Endodermal cell (in vitro differentiated cells): Measurements from ENCODE around the gene S1PR3. TPM values are rescaled to one million over a fixed set of nuclear protein-coding genes. Genes with fewer than 3 reads are reported as not detected.

Source experiments
- DNase-seq: peaks from one replicate; pipeline ENCODE4 v3.0.0-alpha.2; 2017
- H3K27ac ChIP-seq: 2 replicates; pipeline ENCODE4 v1.5.1; 2013; ENCODE audit warnings: mild to moderate bottlenecking, low read depth, low read length, moderate library complexity
- H3K27me3 ChIP-seq: 2 replicates; pipeline ENCODE4 v1.6.1; 2013; ENCODE audit warnings: mild to moderate bottlenecking, low read length, moderate library complexity; ENCODE audit not compliant: insufficient read depth, control insufficient read depth, poor library complexity, severe bottlenecking
- H3K36me3 ChIP-seq: 2 replicates; pipeline ENCODE4 v1.7.0; 2013; ENCODE audit warnings: mild to moderate bottlenecking, low read length, moderate library complexity; ENCODE audit not compliant: control insufficient read depth, insufficient read depth
- H3K4me1 ChIP-seq: one replicate; pipeline ENCODE4 v1.7.0; 2013; ENCODE audit warnings: low read length; ENCODE audit not compliant: control insufficient read depth, insufficient read depth
- H3K4me3 ChIP-seq: 2 replicates; pipeline ENCODE4 v1.5.1; 2013; ENCODE audit warnings: mild to moderate bottlenecking, low read length, moderate library complexity
- H3K9ac ChIP-seq: 2 replicates; pipeline ENCODE4 v1.6.1; 2013; ENCODE audit warnings: mild to moderate bottlenecking, low read length, moderate library complexity; ENCODE audit not compliant: poor library complexity, severe bottlenecking; ENCODE audit errors: extremely low read depth
- H3K9me3 ChIP-seq: 2 replicates; pipeline ENCODE4 v1.6.1; 2013; ENCODE audit warnings: mild to moderate bottlenecking, low read length, moderate library complexity; ENCODE audit not compliant: control insufficient read depth
- H3K27ac Mint-ChIP-seq: 2 replicates; pipeline ENCODE4 v1.8.0; 2020; ENCODE audit warnings: mixed read lengths
- H3K27me3 Mint-ChIP-seq: 2 replicates; pipeline ENCODE4 v1.8.0; 2021; ENCODE audit warnings: mild to moderate bottlenecking, mixed read lengths; ENCODE audit not compliant: insufficient read depth
- H3K36me3 Mint-ChIP-seq: 2 replicates; pipeline ENCODE4 v1.8.0; 2020; ENCODE audit warnings: low read depth, mixed read lengths
- H3K4me1 Mint-ChIP-seq: 2 replicates; pipeline ENCODE4 v1.8.0; 2020; ENCODE audit warnings: mixed read lengths
- H3K4me3 Mint-ChIP-seq: 2 replicates; pipeline ENCODE4 v1.8.0; 2020; ENCODE audit warnings: mild to moderate bottlenecking, moderate library complexity, mixed read lengths
- H3K9me3 Mint-ChIP-seq: 2 replicates; pipeline ENCODE4 v1.8.0; 2020; ENCODE audit warnings: mild to moderate bottlenecking, mixed read lengths
- WGBS, 2 experiments: methylation state at CpG; one replicate each; pipeline versions ENCODE4 v1.1.5 to v1.1.7; 2013; ENCODE audit warnings: missing lambda C conversion rate in 2 of 2, mixed read lengths in 1 of 2; ENCODE audit not compliant: insufficient coverage in 1 of 2, insufficient read length in 1 of 2; 5-methylcytosine and 5-hydroxymethylcytosine counted together
- total RNA-seq, 2 donors: library from RNA; stranded (reverse); fragmentation: NEBNext Ultra II Directional in 1 of 2; extraction: Animal tissue kit (Norgen Biotek cat#: 25700) in 1 of 2; gene quantifications; 2 replicates in 1 of 2; 3 replicates in 1 of 2; pipeline ENCODE4 v1.2.1, GENCODE V29; 2021
- TF ChIP-seq, protein P1 (sequence below): fragments of 200-600 bp; sonication (generic); conservative IDR thresholded peaks from 2 replicates; pipeline ENCODE4 v1.5.0; 2021; ENCODE audit warnings: antibody characterized with exemption, mild to moderate bottlenecking

Gene S1PR3
- total RNA-seq, 2 donors from 2014 or later = 53.6 to 95.2 TPM

DNA sequence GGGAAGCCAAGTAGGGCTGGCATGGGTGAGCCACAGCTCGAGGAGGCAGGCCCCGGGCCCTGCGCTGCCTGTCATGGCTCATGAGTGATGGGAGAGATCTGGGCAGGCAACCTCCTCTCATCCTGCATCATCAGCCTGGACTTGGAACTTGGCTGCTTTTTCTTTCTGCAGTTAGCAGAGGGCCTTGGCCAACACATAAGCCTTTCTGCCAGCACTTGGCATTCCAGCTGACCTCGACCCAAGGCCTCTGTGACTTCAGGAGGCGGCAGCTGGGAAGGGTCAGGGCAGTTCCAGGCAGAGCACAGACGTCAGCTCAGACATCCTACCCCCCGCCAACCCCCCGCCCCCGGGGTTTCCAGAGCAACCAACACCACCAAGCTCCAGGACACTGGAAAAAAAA, 7.6 kb downstream of the S1PR3 start:
- WGBS, 2 experiments = 87% methylated on average over 9 of the region's 9 CpGs; no CpG with 5 or more reads in 1 of the 2 experiments
- H3K27me3 Mint-ChIP-seq = no peaks in the 10 kb centered on the region
- Histone ChIP-seq H3K4me3 (no peak overlapping the region), H3K9me3 (no peaks in the 10 kb centered on the region), H3K4me1 (peaks cover 20% of the 10 kb centered on the region), H3K36me3 (peaks cover 82% of the 10 kb centered on the region), H3K27ac (no peak overlapping the region), H3K27me3 (no peaks in the 10 kb centered on the region), H3K9ac (no peak overlapping the region)
- peaks cover 32% of the 10 kb centered on the region for H3K4me1 Mint-ChIP-seq
- no peak overlapping the region for H3K27ac Mint-ChIP-seq
- TF ChIP-seq, protein P1, sequence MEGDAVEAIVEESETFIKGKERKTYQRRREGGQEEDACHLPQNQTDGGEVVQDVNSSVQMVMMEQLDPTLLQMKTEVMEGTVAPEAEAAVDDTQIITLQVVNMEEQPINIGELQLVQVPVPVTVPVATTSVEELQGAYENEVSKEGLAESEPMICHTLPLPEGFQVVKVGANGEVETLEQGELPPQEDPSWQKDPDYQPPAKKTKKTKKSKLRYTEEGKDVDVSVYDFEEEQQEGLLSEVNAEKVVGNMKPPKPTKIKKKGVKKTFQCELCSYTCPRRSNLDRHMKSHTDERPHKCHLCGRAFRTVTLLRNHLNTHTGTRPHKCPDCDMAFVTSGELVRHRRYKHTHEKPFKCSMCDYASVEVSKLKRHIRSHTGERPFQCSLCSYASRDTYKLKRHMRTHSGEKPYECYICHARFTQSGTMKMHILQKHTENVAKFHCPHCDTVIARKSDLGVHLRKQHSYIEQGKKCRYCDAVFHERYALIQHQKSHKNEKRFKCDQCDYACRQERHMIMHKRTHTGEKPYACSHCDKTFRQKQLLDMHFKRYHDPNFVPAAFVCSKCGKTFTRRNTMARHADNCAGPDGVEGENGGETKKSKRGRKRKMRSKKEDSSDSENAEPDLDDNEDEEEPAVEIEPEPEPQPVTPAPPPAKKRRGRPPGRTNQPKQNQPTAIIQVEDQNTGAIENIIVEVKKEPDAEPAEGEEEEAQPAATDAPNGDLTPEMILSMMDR = no peak
- H3K4me3 Mint-ChIP-seq = no peak overlapping the region
- H3K36me3 Mint-ChIP-seq = peaks cover 81% of the 10 kb centered on the region
- no peaks in the 10 kb centered on the region for H3K9me3 Mint-ChIP-seq
- DNase-seq = no peak

DNA sequence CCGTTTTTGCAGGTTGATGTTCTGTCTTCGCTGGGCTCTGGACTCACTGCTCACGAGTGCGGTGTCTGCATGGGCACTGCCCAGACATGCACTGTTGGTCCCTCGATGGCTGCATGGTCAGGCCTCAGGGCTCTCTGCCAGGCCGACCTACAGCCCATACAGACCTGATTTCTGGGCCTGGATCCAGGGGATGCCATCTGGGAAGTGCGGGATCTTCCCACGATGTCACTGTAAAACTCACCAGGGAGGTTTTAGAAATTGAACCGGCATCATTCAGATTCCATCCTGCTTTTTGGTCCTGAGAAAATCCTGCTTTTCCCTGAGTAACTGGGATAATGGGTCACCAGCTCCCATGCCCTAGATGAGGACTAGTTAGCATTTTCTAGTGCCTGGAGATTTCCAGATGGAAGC, 9.1 kb downstream of the S1PR3 start:
- Mint-ChIP-seq H3K4me1 (peaks cover 22% of the 10 kb centered on the region), H3K27me3 (no peaks in the 10 kb centered on the region), H3K27ac (peak overlapping the region; percentile 85), H3K4me3 (no peak overlapping the region), H3K9me3 (no peaks in the 10 kb centered on the region), H3K36me3 (peaks cover 74% of the 10 kb centered on the region)
- no peak overlapping the region for H3K4me3 ChIP-seq
- no peak for DNase-seq
- no peaks in the 10 kb centered on the region for H3K27me3 ChIP-seq
- H3K9ac ChIP-seq = no peak overlapping the region
- no peak overlapping the region for H3K27ac ChIP-seq
- TF ChIP-seq, protein P1 = no peak
- peaks cover 80% of the 10 kb centered on the region for H3K36me3 ChIP-seq
- WGBS, 2 experiments = 89 to 90% methylated on average over 8 to 9 of the region's 9 CpGs
- H3K9me3 ChIP-seq = no peaks in the 10 kb centered on the region
- H3K4me1 ChIP-seq = peaks cover 15% of the 10 kb centered on the region

DNA sequence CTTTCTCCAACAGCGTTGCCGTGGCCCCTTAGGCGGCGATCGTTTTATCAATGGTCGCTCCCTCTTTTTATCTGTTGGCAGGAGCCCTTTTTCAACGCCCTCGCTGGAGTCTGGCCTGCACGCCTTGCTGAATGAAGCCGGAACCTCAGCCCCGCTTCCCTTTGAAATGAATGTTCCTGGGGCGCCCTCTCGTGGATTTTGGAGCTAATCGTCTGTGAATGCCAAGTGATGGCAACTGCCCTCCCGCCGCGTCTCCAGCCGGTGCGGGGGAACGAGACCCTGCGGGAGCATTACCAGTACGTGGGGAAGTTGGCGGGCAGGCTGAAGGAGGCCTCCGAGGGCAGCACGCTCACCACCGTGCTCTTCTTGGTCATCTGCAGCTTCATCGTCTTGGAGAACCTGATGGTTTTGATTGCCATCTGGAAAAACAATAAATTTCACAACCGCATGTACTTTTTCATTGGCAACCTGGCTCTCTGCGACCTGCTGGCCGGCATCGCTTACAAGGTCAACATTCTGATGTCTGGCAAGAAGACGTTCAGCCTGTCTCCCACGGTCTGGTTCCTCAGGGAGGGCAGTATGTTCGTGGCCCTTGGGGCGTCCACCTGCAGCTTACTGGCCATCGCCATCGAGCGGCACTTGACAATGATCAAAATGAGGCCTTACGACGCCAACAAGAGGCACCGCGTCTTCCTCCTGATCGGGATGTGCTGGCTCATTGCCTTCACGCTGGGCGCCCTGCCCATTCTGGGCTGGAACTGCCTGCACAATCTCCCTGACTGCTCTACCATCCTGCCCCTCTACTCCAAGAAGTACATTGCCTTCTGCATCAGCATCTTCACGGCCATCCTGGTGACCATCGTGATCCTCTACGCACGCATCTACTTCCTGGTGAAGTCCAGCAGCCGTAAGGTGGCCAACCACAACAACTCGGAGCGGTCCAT, 10.0 kb downstream of the S1PR3 start:
- Mint-ChIP-seq H3K4me3 (no peak overlapping the region), H3K27me3 (no peaks in the 10 kb centered on the region), H3K9me3 (no peaks in the 10 kb centered on the region), H3K36me3 (peaks cover 66% of the 10 kb centered on the region), H3K4me1 (peaks cover 14% of the 10 kb centered on the region), H3K27ac (peak overlapping the region; percentile 82)
- TF ChIP-seq, protein P1 = peak; percentile 87
- WGBS, 2 experiments = 61 to 69% methylated on average over 40 to 52 of the region's 52 CpGs
- H3K27me3 ChIP-seq = no peaks in the 10 kb centered on the region
- H3K4me1 ChIP-seq = peaks cover 15% of the 10 kb centered on the region
- H3K9ac ChIP-seq = no peak overlapping the region
- no peaks in the 10 kb centered on the region for H3K9me3 ChIP-seq
- DNase-seq = peak; percentile 97
- no peak overlapping the region for H3K4me3 ChIP-seq
- H3K36me3 ChIP-seq = peaks cover 71% of the 10 kb centered on the region
- no peak overlapping the region for H3K27ac ChIP-seq
